Subcutaneous adipose tissue (tissue), 4 donors: ENCODE data around the gene FRAT2. TPM values are rescaled to one million over a fixed set of nuclear protein-coding genes. Genes with fewer than 3 reads are reported as not detected.

Source experiments
- CTCF ChIP-seq: fragments of 450-650 bp; IDR thresholded peaks from one replicate; pipeline ENCODE4 v1.5.1; 2016; ENCODE audit warnings: low read depth, mild to moderate bottlenecking, control low read depth, antibody characterized with exemption, moderate library complexity
- total RNA-seq, 4 donors: library from RNA; depleted of rRNA; stranded (reverse); fragments of >200 nt; gene quantifications; one replicate each; pipeline ENCODE4 v1.1.0, GENCODE V29; 2016

FRAT2 gene
- total RNA-seq, 4 donors from 2014 or later: 4.4 to 10.2 (median 9.4) TPM

DNA sequence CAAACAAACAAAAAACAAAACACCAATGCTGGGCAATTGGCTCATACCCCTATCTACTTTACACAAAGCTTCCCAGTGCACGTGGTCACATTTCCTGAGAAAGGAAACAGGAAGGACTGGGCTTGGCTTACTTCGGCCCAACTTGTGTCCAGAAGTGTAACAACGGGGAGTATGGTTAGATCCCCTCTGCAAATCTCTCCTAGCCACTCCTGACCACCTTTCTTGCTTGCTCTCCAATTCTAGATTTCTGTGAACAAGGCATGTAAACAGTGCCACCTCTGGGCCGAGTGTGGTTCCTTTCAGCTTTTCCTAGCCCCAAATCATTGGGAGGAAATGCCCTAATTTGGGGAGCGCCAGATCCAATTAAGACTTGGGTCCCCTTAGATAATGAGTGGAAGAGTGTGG lies 21.0 kb upstream of the FRAT2 start:
- TF ChIP-seq CTCF: no peak

DNA sequence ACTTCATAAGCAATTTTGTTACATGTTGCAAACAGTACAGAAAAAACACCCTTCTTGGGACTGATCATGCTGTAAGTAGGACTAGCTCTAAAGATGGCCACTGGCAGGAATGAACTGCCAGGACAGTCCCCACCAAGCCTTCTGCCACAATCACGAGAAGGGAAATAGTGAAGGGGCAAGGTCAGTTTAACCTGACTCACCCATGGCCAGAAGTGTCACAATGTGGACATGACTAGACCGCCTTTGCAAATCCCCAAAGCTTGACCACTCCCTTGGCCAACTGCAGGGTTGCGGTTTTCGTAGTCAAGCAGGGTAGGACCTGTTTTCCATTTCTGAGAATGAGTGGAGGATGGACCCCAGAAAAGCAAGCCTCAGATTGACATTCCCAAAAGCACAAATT lies 19.4 kb upstream of the FRAT2 start:
- no peak for TF ChIP-seq CTCF

GRCh38 chr10:97349752-97350513 lies 15.4 kb upstream of the FRAT2 start:
- TF ChIP-seq CTCF: no peak

- TF ChIP-seq CTCF: no peak
These were observed 12.8 kb upstream of the FRAT2 start for GRCh38 chr10:97347317-97347716.

DNA sequence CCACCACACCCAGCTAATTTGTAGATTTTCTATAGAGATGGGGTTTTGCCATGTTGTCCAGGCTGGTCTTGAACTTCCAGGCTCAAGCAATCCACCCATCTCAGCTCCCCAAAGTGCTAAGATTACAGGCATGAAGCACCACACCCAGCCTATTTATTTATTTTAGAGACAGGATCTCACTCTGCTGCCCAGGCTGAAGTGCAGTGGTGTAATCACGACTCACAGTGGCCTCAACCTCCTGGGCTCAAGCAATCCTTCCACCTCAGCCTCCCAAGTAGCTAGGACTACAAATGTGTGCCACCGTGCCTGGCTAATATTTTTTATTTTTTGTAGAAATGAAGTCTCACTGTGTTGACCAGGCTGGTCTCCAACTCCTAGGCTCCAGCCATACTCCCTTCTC lies 6.9 kb upstream of the FRAT2 start:
- TF ChIP-seq CTCF: no peak

GRCh38 chr10:97338041-97338440 lies 3.5 kb upstream of the FRAT2 start:
- no peak for TF ChIP-seq CTCF

DNA sequence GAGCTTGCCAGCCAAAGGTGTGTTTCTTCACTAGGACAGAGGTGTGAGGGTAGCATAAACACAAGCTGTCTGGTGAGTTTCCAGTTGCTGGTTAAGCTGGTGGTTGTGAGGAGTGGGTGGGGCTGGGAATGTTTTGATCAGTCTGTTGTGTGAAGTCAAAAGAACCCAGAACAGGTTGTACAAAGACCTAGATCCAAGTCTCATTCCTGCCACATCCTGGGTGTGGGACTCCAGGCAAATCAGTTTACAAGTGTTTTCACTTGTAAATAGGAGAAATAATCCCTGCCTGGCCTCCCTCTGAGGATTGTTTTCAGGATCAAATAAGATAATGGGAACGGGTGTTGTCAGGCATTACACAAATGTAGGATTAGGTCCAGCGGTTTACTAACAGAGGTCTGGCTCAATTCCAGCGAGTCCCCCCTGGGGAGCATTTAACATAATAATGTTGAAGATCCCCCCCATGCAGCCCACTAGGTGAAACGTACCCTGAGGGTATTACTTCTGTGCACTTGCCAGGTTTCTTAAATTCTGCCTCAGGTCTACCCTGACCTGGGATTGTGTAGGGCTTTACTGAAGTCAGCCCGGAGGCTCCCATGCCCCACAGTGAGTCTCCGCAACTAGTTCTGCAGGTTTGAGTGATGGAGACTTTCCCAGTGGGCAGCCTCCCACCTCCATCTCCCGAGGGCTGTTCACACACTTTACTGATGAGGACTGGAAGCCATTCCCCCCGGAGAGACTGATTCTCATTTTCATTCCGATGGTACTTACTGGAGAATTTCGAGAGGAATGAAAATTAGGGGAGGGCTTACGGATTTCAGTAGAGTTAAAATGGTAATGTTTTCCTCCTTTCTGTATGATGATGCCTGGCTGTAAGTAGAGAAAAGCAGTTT lies 2.7 kb upstream of the FRAT2 start:
- TF ChIP-seq CTCF: no peak
